HT1080 (cell line): ENCODE results near the gene CACNG4. TPM values are rescaled to one million over a fixed set of nuclear protein-coding genes. Genes with fewer than 3 reads are reported as not detected.
A peak's percentile ranks its signal among the peaks of the same experiment; 100 is the strongest.

Experiments used
- DNase-seq: peaks from one replicate; pipeline ENCODE4 v3.0.0-alpha.2; 2015; ENCODE audit warnings: low read depth
- total RNA-seq: library from RNA; depleted of rRNA; stranded (reverse); fragments of >200 nt; shearing (Covaris generic); gene quantifications from 2 replicates; pipeline ENCODE4 v1.2.3, GENCODE V29; 2014

The CACNG4 gene
- total RNA-seq, 1 experiment from 2014 or later, result not detected

DNA sequence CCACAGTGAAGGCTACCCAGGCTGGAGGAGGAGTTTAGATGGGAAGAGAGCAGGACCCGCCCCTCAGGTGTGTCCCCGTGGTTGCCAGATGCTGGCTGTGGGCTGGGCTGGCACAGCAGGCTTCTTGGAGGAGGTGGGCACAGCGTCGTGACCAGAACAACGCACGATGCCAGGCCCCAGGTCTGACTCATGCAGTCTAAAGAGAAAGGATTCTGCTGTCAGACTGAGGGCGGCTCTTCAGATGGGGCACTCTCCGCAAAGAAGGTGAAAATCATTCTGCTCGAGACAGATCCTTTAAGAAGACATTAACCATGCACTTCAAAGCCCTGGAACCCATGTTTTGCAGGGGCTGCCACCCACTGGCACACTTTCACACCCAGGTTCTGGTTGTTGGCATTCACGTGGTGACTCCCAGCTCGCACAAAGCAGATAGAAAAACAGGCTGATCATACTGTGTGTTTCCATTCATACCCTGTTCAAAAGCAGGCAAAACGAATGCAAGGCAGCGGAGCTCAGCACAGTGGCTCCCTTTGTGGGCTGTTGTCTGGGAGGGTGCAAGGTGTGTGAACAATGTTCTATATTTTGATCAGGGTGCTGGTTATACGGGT is 19.0 kb downstream of the CACNG4 start:
- DNase-seq, result peak; percentile 47

DNA sequence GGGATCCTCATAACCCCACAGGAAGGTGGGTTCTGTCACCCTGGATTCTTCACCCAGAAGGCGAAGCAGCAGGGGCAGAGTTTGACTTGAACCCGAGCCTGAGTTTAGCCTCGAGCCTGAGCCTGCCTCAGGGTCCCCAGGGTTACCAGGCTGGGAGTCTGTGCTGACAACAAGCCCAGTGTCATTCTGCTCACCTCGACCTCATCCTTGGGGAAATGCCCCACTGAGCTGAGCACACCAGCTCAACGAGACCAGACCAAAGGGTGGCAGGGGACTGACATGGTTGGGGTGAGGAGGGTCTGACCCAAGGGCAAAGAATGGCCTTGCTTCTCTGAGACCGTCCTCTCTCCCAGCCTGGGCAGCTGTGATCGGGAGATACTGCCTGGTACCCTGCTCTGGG is 20.2 kb downstream of the CACNG4 start:
- no peak for DNase-seq

DNA sequence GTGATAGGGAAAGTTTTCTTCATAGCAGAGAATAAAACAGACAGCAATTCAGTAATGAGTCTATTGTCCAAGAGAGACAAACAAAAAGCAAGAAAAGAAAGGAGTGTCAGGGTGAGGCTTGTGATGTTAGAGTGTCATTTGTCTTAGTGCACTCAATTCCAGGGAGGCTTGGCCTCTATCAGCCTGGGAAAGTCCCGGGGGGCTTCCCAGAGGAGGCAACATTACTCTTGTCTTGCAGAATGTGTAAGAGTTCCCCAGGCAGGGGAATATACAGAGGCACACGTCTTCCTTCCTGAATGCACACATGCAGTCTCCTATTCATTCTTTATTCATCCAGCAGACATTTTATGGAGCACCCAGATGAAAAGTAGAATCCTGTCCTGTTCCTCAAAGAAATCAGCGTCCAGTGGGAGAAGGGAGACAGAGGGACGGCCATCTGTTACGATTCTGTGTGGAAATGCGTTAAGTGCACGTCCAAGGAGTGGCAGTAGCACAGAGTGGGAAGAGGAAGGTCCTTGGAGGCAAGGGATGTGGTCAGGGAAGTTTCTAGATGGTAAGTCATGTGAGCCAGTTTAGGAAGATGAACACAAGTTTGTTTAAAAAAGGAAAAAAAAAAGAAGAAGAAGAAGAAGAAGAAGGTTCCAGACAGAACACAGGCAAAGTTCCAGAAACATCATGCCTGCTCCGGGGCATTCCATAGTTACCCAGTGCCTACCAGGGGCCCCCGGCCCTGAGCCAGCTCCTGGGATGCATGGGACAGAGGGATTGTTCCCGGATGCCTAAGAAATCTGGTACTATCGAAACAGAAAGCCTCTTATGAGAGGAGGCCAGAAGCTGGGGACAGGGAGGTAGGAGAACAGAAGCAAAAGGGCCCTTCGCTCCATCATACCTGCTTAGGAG is 21.1 kb downstream of the CACNG4 start:
- no peak for DNase-seq

DNA sequence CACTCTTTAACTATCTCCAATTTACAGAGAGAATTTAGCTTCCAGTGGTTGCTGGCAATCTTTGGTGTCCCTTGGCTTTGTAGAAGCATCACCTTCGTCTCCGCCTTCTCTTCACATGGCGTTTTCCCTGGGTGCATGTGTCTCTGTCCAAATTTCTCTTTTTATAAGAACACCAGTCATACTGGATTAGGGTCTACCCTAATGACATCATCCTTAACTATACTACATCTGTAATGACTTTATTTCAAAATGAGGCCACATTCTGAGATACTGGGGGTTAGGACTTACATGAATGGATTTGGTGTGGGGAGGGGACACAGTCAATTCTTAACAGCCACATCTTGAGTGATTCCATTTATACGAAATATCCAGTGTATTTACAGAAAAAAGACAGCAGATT is 22.2 kb downstream of the CACNG4 start:
- DNase-seq, result no peak

DNA sequence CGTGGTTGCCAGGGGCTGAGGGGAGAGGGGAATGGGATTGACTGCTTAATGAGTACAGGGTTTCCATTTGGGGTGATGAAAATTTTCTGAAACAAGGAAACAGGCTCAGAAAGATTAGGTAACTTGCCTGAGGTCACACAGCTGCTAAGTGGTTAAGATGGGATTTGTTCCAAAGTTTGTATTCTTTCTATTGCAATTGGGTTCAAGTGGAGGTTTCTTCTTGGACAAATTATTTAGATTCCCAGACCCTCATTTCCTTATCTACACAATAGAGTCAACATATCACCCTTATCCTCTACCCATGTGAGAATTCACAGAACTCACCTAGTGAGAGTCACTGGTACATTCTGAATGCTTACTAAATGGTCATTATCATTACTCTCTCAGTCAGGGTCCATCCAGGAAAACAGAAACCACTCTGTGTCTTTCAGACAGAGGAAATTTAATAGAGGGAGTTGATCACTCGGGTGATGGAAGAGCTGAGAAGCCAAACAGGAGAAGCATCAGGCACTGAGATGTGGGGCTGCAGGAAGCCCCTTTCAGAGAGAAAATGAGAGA is 22.6 kb downstream of the CACNG4 start:
- DNase-seq, result no peak

DNA sequence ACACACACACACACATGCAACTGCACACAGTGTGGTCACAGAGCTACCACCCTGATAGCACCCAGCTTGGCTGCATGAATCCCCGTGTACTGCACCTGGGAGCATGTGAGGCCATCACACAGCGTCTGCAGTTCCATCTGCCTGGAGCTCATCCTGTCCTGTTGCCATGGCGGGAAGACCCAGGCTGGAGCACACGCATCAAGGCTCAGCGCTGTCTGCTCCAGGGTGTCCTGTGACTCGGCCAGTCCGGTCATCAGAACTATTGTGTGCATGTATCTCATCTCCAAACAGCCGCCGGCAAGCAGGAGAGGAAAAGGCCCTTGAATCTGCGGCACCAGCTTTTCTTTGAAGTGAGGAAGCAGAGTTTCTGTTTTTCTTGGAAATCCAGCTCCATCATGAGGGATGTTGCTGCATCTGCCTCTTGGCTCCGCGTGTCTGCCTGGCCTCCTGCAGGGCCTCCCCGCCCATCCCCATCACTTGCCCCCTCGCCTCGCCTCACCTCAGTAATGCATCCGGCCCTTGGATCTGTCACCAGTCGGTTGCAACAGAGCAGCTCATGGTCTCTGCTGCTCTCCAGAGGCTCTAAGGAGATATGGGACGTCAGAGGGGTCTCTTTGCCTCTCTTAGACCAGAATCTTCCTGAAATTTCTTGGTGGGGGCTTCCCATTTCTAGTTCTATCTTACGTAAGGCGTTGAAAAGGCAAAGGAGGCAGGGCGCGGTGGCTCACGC is 23.7 kb downstream of the CACNG4 start:
- no peak for DNase-seq

DNA sequence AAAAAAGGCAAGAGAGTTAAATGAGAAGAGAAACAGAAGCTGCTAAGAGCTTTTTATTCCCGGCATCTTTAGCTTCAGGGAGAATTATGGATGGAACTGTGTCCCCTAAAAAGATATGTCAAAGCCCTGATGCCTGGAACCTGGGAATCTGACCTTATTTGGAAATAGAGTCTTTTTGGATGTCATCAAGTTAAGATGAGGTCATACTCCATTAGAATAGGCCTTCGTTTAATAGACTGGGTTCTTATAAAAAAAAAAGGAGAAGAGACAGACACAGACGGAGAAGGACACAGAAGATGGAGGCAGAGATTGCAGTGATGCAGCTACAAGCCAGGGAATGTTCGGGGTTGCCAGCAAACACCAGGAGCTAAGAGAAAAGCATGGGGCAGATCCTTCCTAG is 24.6 kb downstream of the CACNG4 start:
- DNase-seq, result no peak

DNA sequence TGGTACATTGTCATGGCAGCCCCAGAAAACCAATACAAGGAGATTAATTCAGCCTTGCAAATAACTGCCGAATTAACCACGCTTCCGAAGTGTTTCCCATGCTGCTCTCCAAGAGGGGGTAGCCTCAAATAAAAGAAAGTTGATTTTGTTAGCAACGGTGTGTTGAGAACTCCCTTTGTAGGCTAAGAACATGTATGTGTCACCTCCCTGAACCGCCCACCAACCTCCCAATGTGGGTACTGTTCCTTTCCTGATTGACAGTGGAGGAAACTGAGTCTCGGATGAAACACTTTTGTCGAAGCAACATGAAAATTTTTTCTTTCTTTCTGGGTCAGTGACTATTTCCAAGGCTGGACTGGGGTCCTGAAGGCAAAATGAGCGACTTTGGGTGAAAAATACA is 25.1 kb downstream of the CACNG4 start:
- no peak for DNase-seq

DNA sequence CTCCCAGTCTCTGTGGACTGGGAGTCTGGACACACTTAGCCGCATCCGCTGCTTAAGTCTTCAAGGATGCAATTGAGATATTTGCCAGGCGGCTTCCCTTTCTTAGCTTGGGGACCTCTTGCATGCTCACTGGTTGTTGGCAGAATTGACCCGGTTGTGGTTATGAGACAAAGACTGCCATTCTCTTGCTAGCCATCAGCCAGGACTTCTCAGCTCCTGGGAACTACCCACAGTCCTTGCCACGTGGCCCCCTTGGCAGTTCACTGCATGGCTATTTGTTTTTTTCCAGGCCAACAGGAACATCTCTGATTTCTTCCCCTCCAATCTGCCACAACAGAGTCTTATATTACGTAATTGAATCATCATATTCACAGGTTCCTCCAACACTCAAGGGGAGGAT is 25.5 kb downstream of the CACNG4 start:
- DNase-seq, result no peak

DNA sequence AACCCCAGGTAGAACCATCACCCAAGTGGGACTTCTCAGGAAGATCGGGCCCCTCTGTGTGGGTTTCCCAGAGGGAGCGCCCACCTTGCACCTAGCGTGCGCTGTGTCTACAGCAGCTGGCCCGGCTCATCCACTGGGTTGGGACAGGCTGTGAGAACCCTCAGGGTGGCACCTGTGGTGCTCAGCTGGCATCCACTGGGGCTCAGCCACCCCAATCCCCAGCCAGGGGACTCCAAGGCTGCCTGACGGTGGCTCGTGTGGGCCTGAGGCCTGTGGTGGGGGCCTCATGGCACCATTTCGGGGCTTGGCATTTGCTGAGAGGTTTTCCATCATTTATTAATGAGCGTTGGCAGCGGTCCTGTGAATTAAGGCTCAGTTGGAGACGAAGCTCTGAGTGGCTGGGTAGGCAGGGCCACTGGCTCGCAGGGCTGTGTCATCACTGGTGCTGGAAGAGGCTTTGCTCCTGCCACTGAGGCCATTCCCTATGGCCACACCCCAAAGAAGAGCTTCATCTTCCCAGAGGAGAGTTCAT is 28.5 kb downstream of the CACNG4 start:
- no peak for DNase-seq

DNA sequence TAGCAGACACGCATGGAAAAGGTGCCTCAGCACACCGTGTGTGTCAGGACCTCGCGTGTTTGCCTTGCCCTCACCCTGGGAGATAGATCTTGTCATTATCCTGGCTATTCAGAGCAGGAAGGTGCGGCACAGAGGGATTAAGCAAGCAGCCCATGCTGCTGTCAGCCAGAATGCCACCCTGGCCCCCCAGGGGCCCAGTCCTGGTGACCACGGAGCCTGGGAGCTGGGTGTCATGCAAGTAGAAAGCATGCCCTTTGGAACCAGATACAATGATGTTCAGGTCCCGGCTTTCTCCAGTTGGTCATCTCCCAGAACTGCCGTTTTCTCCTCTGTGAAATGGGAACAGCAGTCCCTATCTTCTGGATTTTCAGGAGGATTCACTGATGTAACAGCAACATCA is 29.9 kb downstream of the CACNG4 start:
- no peak for DNase-seq

DNA sequence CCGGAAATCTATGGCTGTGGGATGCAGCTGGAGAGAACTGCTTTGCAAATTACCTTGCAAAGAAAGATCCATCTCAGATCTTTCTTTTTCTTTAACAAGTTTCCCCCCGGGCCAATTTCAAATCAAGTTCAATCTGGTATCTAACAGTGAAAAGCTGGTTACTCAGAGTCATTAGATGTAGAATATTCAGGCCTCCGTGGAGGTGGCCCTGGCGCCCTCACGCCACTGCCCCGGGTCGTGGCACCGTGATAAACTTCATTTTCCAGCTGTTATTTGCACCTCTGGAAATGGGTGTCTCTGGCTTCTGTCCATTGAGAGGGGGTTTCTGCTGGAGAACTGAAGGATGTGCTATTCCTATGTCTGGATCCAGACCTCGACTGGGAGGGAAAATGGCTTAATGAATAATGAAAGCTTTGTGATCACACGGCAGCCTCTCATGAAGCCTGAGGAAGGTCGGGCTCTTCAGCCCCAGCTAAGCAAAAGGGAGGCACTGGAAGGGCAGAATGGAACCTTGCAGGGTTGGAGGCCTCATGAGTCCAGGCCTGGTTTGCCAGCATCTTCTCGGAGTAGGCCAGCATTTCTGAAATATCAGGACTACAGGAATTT is 30.5 kb downstream of the CACNG4 start:
- DNase-seq, result no peak

DNA sequence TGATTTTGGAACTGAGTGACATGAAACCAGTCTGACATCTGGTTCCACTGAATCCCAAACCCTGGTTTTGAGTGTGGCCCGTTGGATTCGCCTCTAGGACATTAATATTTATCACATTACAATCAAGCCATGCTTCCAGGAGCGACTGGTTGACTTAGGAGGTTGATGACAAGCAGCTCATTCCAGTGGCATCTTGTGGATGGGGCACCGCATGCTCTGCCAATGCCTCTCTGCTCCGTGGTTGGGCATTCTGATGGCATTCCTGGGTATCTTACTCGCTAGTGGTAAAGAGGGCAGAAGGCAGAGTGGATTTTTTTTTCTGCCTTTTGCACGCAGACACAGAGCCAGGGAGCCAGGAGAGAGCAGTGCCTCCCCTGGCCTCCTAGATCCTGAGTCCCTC is 31.4 kb downstream of the CACNG4 start:
- DNase-seq, result no peak

DNA sequence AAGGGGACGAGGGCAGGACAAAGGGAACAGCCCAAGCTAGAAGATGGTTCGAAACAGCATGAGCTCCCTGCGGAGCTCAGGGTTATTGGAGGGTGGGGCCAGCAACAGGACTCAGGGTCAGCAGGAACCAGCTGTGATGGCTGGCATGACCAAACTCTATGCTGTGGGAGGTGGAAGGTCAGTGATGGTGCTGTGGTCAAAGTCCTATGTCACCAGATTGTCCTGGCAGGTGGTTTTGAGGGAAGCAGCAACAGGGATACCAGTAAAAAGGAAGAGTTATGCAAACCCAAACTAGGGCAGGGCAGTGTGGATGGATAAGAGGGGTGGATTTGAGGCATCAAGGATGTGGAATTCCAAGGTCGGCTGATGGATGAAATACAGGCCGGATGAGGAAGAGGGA is 32.4 kb downstream of the CACNG4 start:
- no peak for DNase-seq

DNA sequence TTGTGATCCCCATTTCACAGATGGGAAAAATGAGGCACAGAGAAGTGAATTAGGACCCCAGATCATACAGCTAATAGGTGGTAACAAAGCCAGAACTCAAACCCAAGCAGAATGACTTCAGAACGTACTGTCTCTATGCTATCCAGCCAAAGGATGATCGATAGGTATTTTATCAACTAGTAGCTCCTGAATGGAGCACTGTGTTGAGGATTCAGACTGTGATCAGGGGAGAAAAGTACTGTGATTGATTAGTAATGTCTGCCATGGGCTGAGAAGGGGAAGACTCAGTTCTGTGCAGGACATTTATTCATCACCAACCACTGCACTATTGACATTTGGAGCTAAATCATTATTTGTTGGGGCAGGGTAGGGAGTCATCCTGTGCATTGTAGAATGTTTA is 38.7 kb downstream of the CACNG4 start:
- no peak for DNase-seq

DNA sequence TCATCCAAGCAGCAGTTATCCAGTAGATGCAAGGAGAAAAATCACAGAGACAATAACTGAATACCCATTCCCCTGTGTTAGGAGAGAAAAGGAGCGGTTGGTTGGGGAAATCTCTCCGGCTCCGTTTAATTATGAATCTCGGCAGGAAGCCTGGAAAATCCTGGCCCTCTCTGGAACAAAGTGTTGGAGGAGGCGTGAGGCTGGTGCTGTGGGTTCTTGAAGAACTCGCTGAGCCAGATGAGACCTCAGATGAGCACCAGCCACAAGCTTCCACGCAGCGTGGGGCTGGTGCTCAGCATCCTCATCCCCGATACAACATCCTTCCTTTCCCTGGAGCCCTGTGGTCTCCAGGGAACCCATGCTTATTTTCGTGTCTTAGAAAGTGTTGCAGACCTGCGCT is 39.7 kb downstream of the CACNG4 start:
- DNase-seq, result no peak

DNA sequence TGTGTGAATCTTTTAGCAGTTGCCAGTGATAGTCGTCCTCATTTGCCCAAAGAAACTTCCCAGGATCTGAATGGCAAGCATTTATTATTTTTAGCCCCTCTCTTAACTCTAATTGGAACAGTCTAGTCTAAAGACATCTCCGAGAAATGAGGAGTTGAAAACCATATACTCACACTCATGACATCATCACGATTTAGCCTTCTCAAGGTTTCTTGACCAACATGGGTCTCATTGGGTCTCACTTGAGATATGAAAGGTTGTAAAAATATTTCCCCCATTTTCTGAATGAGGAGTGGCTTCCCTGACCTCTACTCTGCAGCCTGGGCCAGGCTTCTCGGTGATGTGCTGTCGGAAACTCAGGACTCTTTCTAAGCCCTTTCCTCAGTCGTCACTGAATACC is 42.8 kb downstream of the CACNG4 start:
- DNase-seq, result no peak

DNA sequence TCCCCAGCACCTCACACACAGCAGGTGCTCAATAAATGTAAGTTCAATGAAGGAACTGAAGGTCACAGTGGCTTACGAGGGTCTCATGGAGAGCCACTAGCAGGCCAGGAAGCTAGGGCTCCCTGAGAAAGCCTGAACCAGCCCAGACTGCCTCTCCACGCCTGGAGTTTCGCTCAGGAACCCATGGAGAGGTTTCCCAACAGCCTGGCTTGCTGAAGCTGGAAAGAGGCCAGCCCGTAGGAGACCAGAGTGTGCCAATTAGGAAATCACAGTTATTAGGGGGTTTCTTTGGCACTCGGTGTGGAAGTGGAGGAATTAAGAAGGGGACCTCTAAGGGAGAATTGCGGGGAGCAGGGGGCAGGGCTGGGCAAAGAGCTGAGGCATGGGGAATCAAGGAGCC is 43.6 kb downstream of the CACNG4 start:
- no peak for DNase-seq

DNA sequence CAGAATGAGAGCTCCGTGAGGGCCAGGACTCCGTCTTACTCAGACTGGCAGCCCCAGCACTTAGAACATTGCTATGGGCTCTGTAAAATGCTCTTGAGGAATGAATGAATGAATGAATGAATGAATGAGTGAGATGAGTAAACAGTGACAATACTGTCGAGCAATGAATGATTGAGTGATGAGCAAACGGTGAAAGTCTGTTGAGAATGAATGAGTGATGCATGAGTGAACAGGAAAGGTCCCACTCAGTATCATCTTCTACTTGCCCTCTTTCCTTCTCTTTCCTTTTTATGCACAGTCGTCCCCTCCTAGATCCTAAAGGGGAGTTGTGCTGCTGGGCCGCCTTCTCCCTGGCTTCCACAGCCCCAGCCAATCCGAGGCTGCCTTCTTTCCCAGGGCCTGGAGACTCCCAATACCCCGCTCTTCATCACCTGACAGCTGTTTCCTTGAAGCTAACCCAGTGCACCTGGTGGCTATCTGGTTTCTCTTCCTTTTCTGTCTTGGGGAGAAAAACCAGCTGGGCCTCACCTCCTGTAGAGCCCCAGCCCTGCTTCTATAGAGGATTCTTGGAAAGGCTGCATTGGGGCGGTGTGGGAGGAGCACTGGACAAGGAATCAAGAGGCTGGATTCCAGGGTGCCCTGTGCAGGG is 47.1 kb downstream of the CACNG4 start:
- DNase-seq, result no peak

DNA sequence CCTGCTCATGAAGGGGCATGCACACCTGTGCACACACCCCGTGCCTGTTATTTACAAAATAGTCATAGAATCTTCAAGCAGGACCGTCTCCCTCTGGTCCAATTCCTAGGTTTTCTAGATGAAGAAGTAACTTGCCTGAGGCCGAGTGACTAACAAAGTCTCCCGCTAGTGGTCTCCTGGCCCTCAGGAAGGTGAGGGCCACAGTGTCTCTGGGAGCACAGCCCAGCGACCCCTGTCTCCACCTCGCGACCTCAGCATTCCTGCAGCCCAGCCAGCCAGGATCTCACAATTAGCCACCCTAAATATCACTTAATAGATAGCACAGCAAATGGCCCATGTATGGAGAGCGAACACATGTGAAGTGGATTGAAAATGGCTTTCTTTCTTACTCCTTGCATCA is 49.4 kb downstream of the CACNG4 start:
- DNase-seq, result no peak

DNA sequence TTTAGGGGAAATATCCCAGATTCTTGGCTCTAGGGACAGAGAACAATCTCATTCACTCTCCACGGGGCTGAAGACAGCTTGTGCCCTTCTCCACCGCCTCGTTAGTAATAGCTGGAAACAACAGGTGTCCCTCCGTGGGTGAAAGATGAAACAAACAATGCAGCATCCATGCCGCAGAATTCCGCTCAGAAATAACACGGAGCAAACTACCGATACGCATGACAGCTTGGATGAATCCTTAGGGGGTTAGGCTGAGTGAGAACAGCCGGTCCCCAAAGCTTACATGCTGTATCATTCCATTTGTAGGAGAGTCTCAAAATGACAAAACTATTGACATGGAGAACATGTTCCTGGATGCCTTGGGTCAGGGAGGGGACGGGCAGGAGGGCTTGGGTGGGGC is 50.5 kb downstream of the CACNG4 start:
- no peak for DNase-seq
